Suprapubic skin (tissue), 4 donors: ENCODE results near the gene HSD11B2.

Experiments
- CTCF ChIP-seq, 2 donors: fragments of 200-600 bp in 1 of 2; fragments of 450-650 bp in 1 of 2; sonication (generic) in 1 of 2; IDR thresholded peaks; one replicate each; pipeline ENCODE4 v1.5.1; 2016 to 2019; ENCODE audit warnings: antibody characterized with exemption in 2 of 2, mild to moderate bottlenecking in 1 of 2, moderate library complexity in 1 of 2
- EP300 ChIP-seq: sonication (generic); formaldehyde crosslinking; IDR thresholded peaks from one replicate; pipeline ENCODE4 v1.6.1; 2017; ENCODE audit warnings: antibody characterized with exemption
- POLR2A ChIP-seq, 2 donors: fragments of 450-650 bp; IDR thresholded peaks; one replicate each; pipeline ENCODE4 v1.6.1; 2017; ENCODE audit warnings: antibody characterized with exemption in 2 of 2, mild to moderate bottlenecking in 2 of 2, moderate library complexity in 2 of 2
- POLR2AphosphoS5 ChIP-seq, 3 donors: sonication (generic); formaldehyde crosslinking; IDR thresholded peaks; one replicate each; pipeline ENCODE4 v1.6.1; 2017; ENCODE audit warnings: antibody characterized with exemption in 3 of 3

- TF ChIP-seq EP300 (no peak), CTCF (IDR thresholded peaks at IDR 0.05) (no peak), POLR2A (IDR thresholded peaks at IDR 0.05) (no peak), POLR2AphosphoS5 (IDR thresholded peaks at IDR 0.05) (no peak)
Observed at GRCh38 chr16:67405336-67405735, 25.6 kb upstream of the HSD11B2 start.
